HFF-Myc (cell line): ENCODE data around the gene MPV17L2.
A peak's percentile ranks its signal among the peaks of the same experiment; 100 is the strongest.
"Not testable (repeated sequence)": the region's sequence is repeated elsewhere in the genome, so short reads cannot be mapped to it uniquely, and the experiment has no call there.

ENCODE experiments used
- DNase-seq: peaks from one replicate; pipeline ENCODE4 v3.0.0-alpha.2; 2011; ENCODE audit warnings: low read depth; ENCODE audit errors: extremely low read depth
- H3K4me3 ChIP-seq: replicated peaks from 2 replicates; pipeline ENCODE4 v1.5.1; 2011; ENCODE audit warnings: low read depth, mild to moderate bottlenecking, control low read depth, low read length
- CTCF ChIP-seq: IDR thresholded peaks from 2 replicates; pipeline ENCODE4 v1.5.1; 2012; ENCODE audit warnings: mild to moderate bottlenecking, low read depth, low read length, control low read depth; ENCODE audit errors: missing control alignments

MPV17L2 gene

GRCh38 chr19:18156268-18156667 is 36.8 kb upstream of the MPV17L2 start:
- H3K4me3 ChIP-seq: no peak overlapping the region
- TF ChIP-seq CTCF: no peak
- no peak for DNase-seq

DNA sequence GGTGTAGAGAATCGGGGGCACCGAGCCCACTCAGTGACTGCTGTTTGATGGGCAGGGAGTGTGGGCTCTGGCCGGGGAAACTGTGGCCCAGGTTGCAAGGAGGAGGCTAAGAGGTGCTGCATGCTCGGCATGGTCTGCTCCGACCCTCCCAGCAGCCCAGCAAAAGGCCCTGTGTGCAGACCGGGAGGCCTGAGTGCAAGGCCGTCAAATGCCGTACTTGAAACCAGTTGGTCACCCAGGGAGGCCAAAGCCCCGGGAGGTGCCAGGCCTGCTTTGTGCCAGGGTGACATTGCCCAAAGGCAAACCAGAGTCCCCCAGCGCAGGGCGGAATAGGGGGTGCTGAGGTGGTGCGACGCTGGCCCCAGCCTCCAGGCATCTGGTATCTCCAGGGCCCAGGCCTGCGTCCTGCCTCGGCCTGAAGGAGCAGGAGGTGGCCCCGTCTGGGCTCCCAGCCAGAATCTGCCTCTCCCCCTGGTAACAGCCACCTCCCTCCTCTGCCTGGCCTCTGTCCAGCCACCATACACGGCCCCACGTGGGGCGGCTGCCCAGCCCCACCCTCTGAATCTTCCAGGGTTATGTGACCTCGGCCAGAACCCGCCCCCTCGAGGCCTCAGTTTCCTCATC is 36.1 kb upstream of the MPV17L2 start:
- 0 out of 2 replicates have a peak overlapping the region, but pooled peaks have one; percentile 4 for H3K4me3 ChIP-seq
- no peak for TF ChIP-seq CTCF
- DNase-seq: peak; percentile 81

GRCh38 chr19:18157465-18158063 is 35.5 kb upstream of the MPV17L2 start:
- H3K4me3 ChIP-seq: no peak overlapping the region
- no peak for DNase-seq
- TF ChIP-seq CTCF: no peak

DNA sequence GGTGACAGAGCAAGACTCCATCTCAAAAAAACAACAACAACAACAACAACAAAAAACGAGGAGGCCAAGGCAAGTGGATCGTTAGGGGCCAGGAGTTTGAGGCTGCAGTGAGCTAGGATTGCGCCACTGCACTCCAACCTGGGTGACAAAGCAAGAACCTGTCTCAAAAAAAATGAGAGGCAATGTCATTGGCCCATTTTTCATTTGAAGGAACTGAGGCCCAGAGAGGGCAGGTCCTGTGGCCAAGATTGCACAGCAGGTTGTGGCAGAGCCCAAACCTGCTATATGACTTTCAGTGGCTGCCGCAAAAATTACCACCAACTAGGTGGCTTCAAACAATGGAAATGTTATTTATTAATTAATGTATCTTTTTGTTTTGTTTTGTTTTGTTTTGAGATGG is 34.6 kb upstream of the MPV17L2 start:
- no peak overlapping the region for H3K4me3 ChIP-seq
- DNase-seq: no peak
- TF ChIP-seq CTCF: no peak

- H3K4me3 ChIP-seq, DNase-seq: not testable (repeated sequence)
Measured at GRCh38 chr19:18159059-18159616, 33.9 kb upstream of the MPV17L2 start.

DNA sequence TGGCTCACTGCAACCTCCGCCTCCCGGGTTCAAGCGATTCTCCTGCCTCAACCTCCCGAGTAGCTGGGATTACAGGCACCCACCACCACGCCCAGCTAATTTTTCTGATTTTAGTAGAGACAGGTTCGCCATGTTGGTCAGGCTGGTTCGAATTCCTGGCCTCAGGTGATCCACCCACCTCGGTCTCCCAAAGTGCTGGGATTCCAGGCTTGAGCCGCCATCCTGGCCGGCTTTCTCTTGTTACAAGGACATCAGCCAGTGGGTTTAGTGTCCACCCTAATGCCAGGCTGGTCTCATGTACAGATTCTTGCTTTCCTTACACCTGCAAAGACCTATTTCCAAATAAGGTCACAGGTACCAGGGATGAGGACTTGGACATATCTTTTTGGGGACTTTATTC is 33.2 kb upstream of the MPV17L2 start:
- H3K4me3 ChIP-seq: no peak overlapping the region
- TF ChIP-seq CTCF: no peak

GRCh38 chr19:18160493-18160970 is 32.5 kb upstream of the MPV17L2 start:
- H3K4me3 ChIP-seq: peak overlapping the region; percentile 9
- no peak for DNase-seq
- TF ChIP-seq CTCF: no peak

More for the DNA sequence above, 33.2 kb upstream of the MPV17L2 start:
- no peak for DNase-seq
